MCF 10A (cell line): Measurements from ENCODE around the gene PLD1. TPM values are rescaled to one million over a fixed set of nuclear protein-coding genes. Genes with fewer than 3 reads are reported as not detected.

Experiments
- BruUV-seq: library from RNA; stranded (reverse); fragments of 400-500 nt; replicated peaks from 2 replicates; lab custom pipeline; 2021; lab: Mats Ljungman, UMichigan
- CTCF ChIA-PET: fragments of 300-600 bp; sonication (Branson Sonifier 250); formaldehyde crosslinking; extraction: SDS; loops from one replicate; lab custom pipeline; 2021; ENCODE audit warnings: antibody characterized with exemption, inconsistent platforms; lab: Yijun Ruan, JAX
- POLR2A ChIA-PET: fragments of 300-600, 350-650 bp; sonication (Branson Sonifier 250); formaldehyde crosslinking; extraction: SDS; loops from one replicate; lab custom pipeline; 2020; ENCODE audit warnings: antibody characterized with exemption, inconsistent platforms; lab: Yijun Ruan, JAX
- DNase-seq: peaks from one replicate; pipeline ENCODE4 v3.0.0-alpha.2; 2018; ENCODE audit not compliant: unreplicated experiment
- H3K27ac Mint-ChIP-seq: one replicate; pipeline ENCODE4 v1.8.0; 2022; ENCODE audit warnings: mild to moderate bottlenecking, low read depth, mixed read lengths; ENCODE audit not compliant: unreplicated experiment
- H3K27me3 Mint-ChIP-seq: one replicate; pipeline ENCODE4 v1.8.0; 2022; ENCODE audit warnings: mixed read lengths; ENCODE audit not compliant: insufficient read depth, unreplicated experiment
- H3K36me3 Mint-ChIP-seq: one replicate; pipeline ENCODE4 v1.8.0; 2022; ENCODE audit warnings: mild to moderate bottlenecking, moderate library complexity, mixed read lengths; ENCODE audit not compliant: insufficient read depth, unreplicated experiment
- H3K4me1 Mint-ChIP-seq: one replicate; pipeline ENCODE4 v1.8.0; 2022; ENCODE audit warnings: mixed read lengths; ENCODE audit not compliant: insufficient read depth, unreplicated experiment
- H3K4me3 Mint-ChIP-seq: one replicate; pipeline ENCODE4 v1.8.0; 2022; ENCODE audit warnings: mild to moderate bottlenecking, moderate library complexity, mixed read lengths; ENCODE audit not compliant: unreplicated experiment
- H3K9me3 Mint-ChIP-seq: one replicate; pipeline ENCODE4 v1.8.0; 2022; ENCODE audit warnings: mixed read lengths; ENCODE audit not compliant: unreplicated experiment
- CTCF ChIP-seq: fragments of 200-600 bp; IDR thresholded peaks from one replicate; pipeline ENCODE4 v1.8.0; 2022; ENCODE audit warnings: antibody characterized with exemption, mild to moderate bottlenecking; ENCODE audit not compliant: unreplicated experiment
- intact Hi-C: fragments of 100-400 bp; cut with micrococcal nuclease; formaldehyde crosslinking; loops from 2 replicates; pipeline ENCODE4 v1.14.1; 2022
- total RNA-seq: library from RNA; stranded (reverse); gene quantifications from 2 replicates; pipeline ENCODE4 v1.2.3, GENCODE V29; 2022

Gene PLD1
- total RNA-seq, 1 experiment from 2014 or later, result 8.0 TPM

DNA sequence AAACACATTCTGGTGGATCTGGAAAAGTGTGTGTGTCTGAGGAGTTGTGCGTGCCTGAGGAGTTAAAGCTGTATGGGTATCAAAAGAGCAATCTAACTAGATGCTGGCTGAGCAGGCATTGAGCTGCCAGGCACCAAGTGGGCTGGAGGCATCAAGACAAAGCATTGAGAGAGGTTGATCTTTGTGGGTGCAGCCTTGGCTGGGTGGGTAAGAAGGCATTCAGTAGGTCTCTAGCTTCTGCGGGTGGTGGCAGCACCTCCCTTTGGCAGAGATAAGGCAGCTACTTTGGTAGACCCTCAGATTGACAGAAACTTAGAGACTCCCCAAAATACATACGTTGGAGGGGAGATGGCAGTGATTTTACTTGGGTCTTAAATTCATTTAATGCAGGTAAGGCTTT lies 17.1 kb upstream of the PLD1 start:
- ChIA-PET CTCF (interaction anchor here (0.6 to 6.6 kb wide), 6 partner anchors 11 to 1018 kb away, joined by 3 to 103 read pairs (median 5); no protein-coding TSS in a partner anchor), POLR2A (interaction anchor here (1.3 to 5.1 kb wide), 2 partner anchors 17 to 30 kb away, joined by 3 to 67 read pairs; partner anchors contain the start of gene PLD1)
- no peaks in the 10 kb centered on the region for H3K27me3 Mint-ChIP-seq
- TF ChIP-seq CTCF, result no peak
- no peak overlapping the region for H3K4me3 Mint-ChIP-seq
- DNase-seq, result no peak
- BruUV-seq, result no TSS peak
- H3K36me3 Mint-ChIP-seq, result no peaks in the 10 kb centered on the region
- no peaks in the 10 kb centered on the region for H3K9me3 Mint-ChIP-seq
- no peak overlapping the region for H3K27ac Mint-ChIP-seq
- intact Hi-C loops, result no loop called here
- peaks cover 32% of the 10 kb centered on the region for H3K4me1 Mint-ChIP-seq

GRCh38 chr3:171825222-171825828 lies 15.0 kb upstream of the PLD1 start:
- Mint-ChIP-seq H3K36me3 (no peaks in the 10 kb centered on the region), H3K27me3 (no peaks in the 10 kb centered on the region), H3K27ac (peak overlapping the region; percentile 59), H3K4me3 (peak overlapping the region; percentile 11), H3K4me1 (peaks cover 27% of the 10 kb centered on the region), H3K9me3 (no peaks in the 10 kb centered on the region)
- no TSS peak for BruUV-seq
- TF ChIP-seq CTCF, result no peak
- ChIA-PET CTCF (interaction anchor here (0.6 to 1.9 kb wide), 6 partner anchors 8 to 652 kb away, joined by 3 to 5 read pairs (median 4); no protein-coding TSS in a partner anchor), POLR2A (interaction anchor here (0.6 to 2.8 kb wide), 10 partner anchors 9 to 365 kb away, joined by 3 to 58 read pairs (median 4); partner anchors contain the start of gene PLD1)
- peak; percentile 95 for DNase-seq
- intact Hi-C loops, result loop anchor here (1.0 kb wide), 1 partner anchor 16 kb away; no protein-coding TSS in a partner anchor

- Mint-ChIP-seq H3K27me3 (no peaks in the 10 kb centered on the region), H3K4me3 (peak overlapping the region; percentile 11), H3K9me3 (no peaks in the 10 kb centered on the region), H3K27ac (peak overlapping the region; percentile 59), H3K4me1 (peaks cover 24% of the 10 kb centered on the region), H3K36me3 (no peaks in the 10 kb centered on the region)
- no TSS peak for BruUV-seq
- CTCF ChIA-PET, result interaction anchor here (0.7 to 1.9 kb wide), 6 partner anchors 9 to 652 kb away, joined by 3 to 5 read pairs (median 4); no protein-coding TSS in a partner anchor
- POLR2A ChIA-PET, result interaction anchor here (0.6 to 2.8 kb wide), 10 partner anchors 8 to 364 kb away, joined by 3 to 58 read pairs (median 4); partner anchors contain the start of gene PLD1
- peak; percentile 89 for DNase-seq
- TF ChIP-seq CTCF, result no peak
- intact Hi-C loops, result loop anchor here (1.0 kb wide), 1 partner anchor 16 kb away; no protein-coding TSS in a partner anchor
Observed at GRCh38 chr3:171824824-171825221, 14.5 kb upstream of the PLD1 start.

DNA sequence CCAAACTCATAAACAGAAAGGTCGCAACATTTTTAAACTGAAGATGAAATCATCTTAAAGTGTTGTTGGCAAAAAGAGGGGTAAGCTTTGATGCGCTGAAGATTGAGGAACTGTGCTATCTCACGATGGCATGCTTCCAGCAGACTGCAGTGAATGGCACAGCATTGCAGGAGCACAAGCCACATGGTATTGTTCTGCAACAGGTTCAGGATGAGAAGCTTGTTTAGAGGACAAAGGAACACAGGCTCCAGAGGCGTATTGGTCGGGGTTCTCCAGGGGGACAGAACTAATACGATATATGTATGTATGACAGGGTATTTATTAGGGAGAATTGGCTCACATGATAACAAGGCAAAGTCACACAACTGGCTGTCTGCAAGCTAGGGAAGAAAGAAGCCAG lies 13.8 kb upstream of the PLD1 start:
- Mint-ChIP-seq H3K4me1 (peaks cover 20% of the 10 kb centered on the region), H3K27ac (no peak overlapping the region), H3K27me3 (no peaks in the 10 kb centered on the region), H3K9me3 (no peaks in the 10 kb centered on the region), H3K36me3 (no peaks in the 10 kb centered on the region), H3K4me3 (no peak overlapping the region)
- no TSS peak for BruUV-seq
- intact Hi-C loops, result no loop called here
- POLR2A ChIA-PET, result interaction anchor here (0.8 to 2.8 kb wide), 3 partner anchors 13 to 52 kb away, joined by 3 to 58 read pairs (median 7); partner anchors contain the start of gene PLD1
- CTCF ChIA-PET, result interaction anchor here (1.0 to 1.9 kb wide), 5 partner anchors 10 to 179 kb away, joined by 3 to 5 read pairs (median 3); no protein-coding TSS in a partner anchor
- no peak for TF ChIP-seq CTCF
- DNase-seq, result no peak
